WI38 (cell line): Measurements from ENCODE around the gene SEMA5A.

Experiments used
- H3K4me3 ChIP-seq: 2 replicates; pipeline ENCODE4 v1.5.1; 2011; ENCODE audit warnings: low read depth, mild to moderate bottlenecking, control low read depth, low read length
- CTCF ChIP-seq: IDR thresholded peaks from 2 replicates; pipeline ENCODE4 v1.5.1; 2012; ENCODE audit warnings: low read depth, mild to moderate bottlenecking, control low read depth, low read length

Gene SEMA5A

GRCh38 chr5:9098990-9099389 is 446.9 kb downstream of the SEMA5A start:
- H3K4me3 ChIP-seq = no peak overlapping the region
- no peak for TF ChIP-seq CTCF

- no peak for TF ChIP-seq CTCF
- no peak overlapping the region for H3K4me3 ChIP-seq
These were observed 451.3 kb downstream of the SEMA5A start for GRCh38 chr5:9094582-9094981.

- TF ChIP-seq CTCF = no peak
These were observed 453.8 kb downstream of the SEMA5A start for GRCh38 chr5:9091896-9092662.

GRCh38 chr5:9090381-9091026 is 455.4 kb downstream of the SEMA5A start:
- no peak overlapping the region for H3K4me3 ChIP-seq
- TF ChIP-seq CTCF = no peak

More at GRCh38 chr5:9091896-9092662, 453.8 kb downstream of the SEMA5A start:
- H3K4me3 ChIP-seq = no peak overlapping the region

- TF ChIP-seq CTCF = no peak
- H3K4me3 ChIP-seq = no peak overlapping the region
These were observed 456.0 kb downstream of the SEMA5A start for GRCh38 chr5:9089893-9090292.

- H3K4me3 ChIP-seq = no peak overlapping the region
- TF ChIP-seq CTCF = no peak
These were observed 462.9 kb downstream of the SEMA5A start for GRCh38 chr5:9082996-9083395.

- TF ChIP-seq CTCF = no peak
- H3K4me3 ChIP-seq = no peak overlapping the region
These were observed 473.2 kb downstream of the SEMA5A start for GRCh38 chr5:9072701-9073100.
